Measurements from ENCODE around the gene LRRFIP1. TPM values are rescaled to one million over a fixed set of nuclear protein-coding genes. Genes with fewer than 3 reads are reported as not detected.

The LRRFIP1 gene
- total RNA-seq, 4 donors from 2014 or later: 142 to 213 (median 191) TPM

DNA sequence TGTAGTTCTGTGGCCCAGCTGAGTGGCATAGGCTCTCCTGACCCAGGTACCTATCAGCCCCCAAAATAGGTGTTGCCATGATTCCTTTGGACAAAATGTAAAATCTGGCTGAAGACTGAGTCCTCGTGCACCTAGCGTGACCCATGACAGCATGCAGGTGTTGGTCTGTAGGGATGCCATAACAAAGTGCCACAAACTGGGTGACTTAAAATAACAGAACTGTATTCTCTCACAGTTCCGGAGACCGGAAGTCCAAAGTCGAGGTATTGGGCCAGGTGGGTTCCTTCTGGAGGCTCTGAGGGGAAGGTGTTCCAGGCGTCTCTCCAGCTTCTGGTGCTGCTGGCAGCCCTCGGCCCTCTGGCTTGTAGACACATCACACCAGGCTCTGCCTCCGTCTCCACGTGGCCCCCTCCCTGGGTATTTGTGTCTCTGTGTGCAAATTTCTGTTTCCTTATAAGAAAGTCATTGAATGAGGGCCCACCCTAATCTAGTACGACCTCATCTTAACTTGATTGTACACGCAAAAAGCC is 34.5 kb downstream of the LRRFIP1 start:
- DNase-seq (ENCODE audit: extremely low spot score): no peak
- H3K9me3 ChIP-seq: no peaks in the 10 kb centered on the region
- H3K27me3 ChIP-seq: no peaks in the 10 kb centered on the region
- H3K4me3 ChIP-seq: no peak overlapping the region
- H3K4me1 ChIP-seq: peaks cover 27 to 48% (median 43%) of the 10 kb centered on the region in 4 donors
- 53% methylated on average over 4 of the region's 11 CpGs for WGBS
- peak overlapping the region; percentile 78 to 84 (median 82) for H3K27ac ChIP-seq (replicated peaks in 1 of 4)
- TF ChIP-seq POLR2AphosphoS5 (IDR thresholded peaks at IDR 0.05) (no peak), POLR2A (IDR thresholded peaks at IDR 0.05; ENCODE audit: low read depth) (no peak), CTCF (IDR thresholded peaks at IDR 0.05) (no peak), EP300 (IDR thresholded peaks at IDR 0.05) (no peak)
- no peaks in the 10 kb centered on the region for H3K36me3 ChIP-seq
- intact Hi-C loops (cut with DNase I): loop anchor here (10.0 kb wide), 1 partner anchor 47 kb away; no protein-coding TSS in a partner anchor

- H3K27ac ChIP-seq (replicated peaks in 1 of 4): peak overlapping the region; percentile 78 to 84 (median 82)
- intact Hi-C loops (cut with DNase I): loop anchor here (10.0 kb wide), 1 partner anchor 48 kb away; no protein-coding TSS in a partner anchor
- H3K9me3 ChIP-seq: no peaks in the 10 kb centered on the region
- H3K4me1 ChIP-seq: peaks cover 27 to 49% (median 43%) of the 10 kb centered on the region in 4 donors
- H3K36me3 ChIP-seq: no peaks in the 10 kb centered on the region
- peak; percentile 97 for DNase-seq (ENCODE audit: extremely low spot score)
- peak overlapping the region; percentile 22 to 36 (median 30) for H3K4me3 ChIP-seq
- WGBS: 12% methylated on average over 13 of the region's 13 CpGs
- H3K27me3 ChIP-seq: no peaks in the 10 kb centered on the region
- TF ChIP-seq POLR2AphosphoS5 (IDR thresholded peaks at IDR 0.05) (peak; percentile 62 to 66), POLR2A (IDR thresholded peaks at IDR 0.05; ENCODE audit: low read depth) (no peak), CTCF (IDR thresholded peaks at IDR 0.05) (peak in 1 of 3 experiments; percentile 18), EP300 (IDR thresholded peaks at IDR 0.05) (no peak)
Observed at GRCh38 chr2:237662671-237663093, 35.3 kb downstream of the LRRFIP1 start.

DNA sequence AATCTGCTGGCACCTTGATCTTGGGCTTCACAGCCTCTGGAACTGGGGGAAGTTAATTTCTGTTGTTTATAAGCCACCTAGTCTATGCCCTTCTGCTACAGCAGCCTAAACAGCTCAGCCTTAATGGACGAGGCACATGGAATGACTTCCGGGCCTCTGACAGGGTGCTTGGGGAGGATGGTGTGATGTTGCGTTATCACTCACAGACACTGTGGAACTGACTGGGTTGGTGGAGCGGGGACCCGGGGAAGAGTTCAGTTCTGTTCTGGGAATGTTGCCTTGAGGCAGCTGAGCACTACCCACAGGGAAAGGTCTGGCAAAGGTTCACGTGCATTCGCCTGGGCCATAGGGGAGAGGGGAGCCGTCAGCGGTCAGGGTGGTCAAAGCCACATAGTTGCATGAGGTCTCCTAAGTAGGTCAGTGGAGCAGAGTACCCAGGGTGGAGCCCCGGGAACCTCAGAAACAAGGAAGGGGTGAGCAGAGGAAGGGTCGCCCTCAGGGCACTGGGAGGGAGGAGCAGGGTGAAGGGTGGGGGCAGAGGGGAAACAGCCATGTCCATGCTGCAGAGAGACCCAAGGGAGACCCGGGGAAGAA is 36.2 kb downstream of the LRRFIP1 start:
- Histone ChIP-seq H3K9me3 (no peaks in the 10 kb centered on the region), H3K4me3 (no peak overlapping the region), H3K27ac (replicated peaks in 1 of 4) (peak overlapping the region; percentile 78 to 84 (median 82)), H3K27me3 (no peaks in the 10 kb centered on the region), H3K36me3 (no peaks in the 10 kb centered on the region), H3K4me1 (peaks cover 27 to 57% (median 43%) of the 10 kb centered on the region in 4 donors)
- 79% methylated on average over 9 of the region's 12 CpGs for WGBS
- TF ChIP-seq CTCF (IDR thresholded peaks at IDR 0.05) (no peak), POLR2A (IDR thresholded peaks at IDR 0.05; ENCODE audit: low read depth) (no peak), EP300 (IDR thresholded peaks at IDR 0.05) (no peak), POLR2AphosphoS5 (IDR thresholded peaks at IDR 0.05) (no peak)
- intact Hi-C loops (cut with DNase I): loop anchor here (10.0 kb wide), 1 partner anchor 49 kb away; no protein-coding TSS in a partner anchor
- DNase-seq (ENCODE audit: extremely low spot score): no peak

GRCh38 chr2:237664151-237664550 is 36.8 kb downstream of the LRRFIP1 start:
- no peaks in the 10 kb centered on the region for H3K27me3 ChIP-seq
- intact Hi-C loops (cut with DNase I): loop anchor here (10.0 kb wide), 1 partner anchor 49 kb away; no protein-coding TSS in a partner anchor
- peaks cover 32 to 60% (median 47%) of the 10 kb centered on the region in 4 donors for H3K4me1 ChIP-seq
- DNase-seq (ENCODE audit: extremely low spot score): no peak
- no peaks in the 10 kb centered on the region for H3K36me3 ChIP-seq
- H3K9me3 ChIP-seq: no peaks in the 10 kb centered on the region
- no peak overlapping the region for H3K4me3 ChIP-seq
- WGBS: 80% methylated on average over 17 of the region's 17 CpGs
- H3K27ac ChIP-seq (replicated peaks in 1 of 4): peak overlapping the region; percentile 78 to 84 (median 82)
- TF ChIP-seq POLR2A (IDR thresholded peaks at IDR 0.05; ENCODE audit: low read depth): no peak
- TF ChIP-seq CTCF (IDR thresholded peaks at IDR 0.05): no peak
- TF ChIP-seq EP300 (IDR thresholded peaks at IDR 0.05): no peak
- TF ChIP-seq POLR2AphosphoS5 (IDR thresholded peaks at IDR 0.05): no peak

All from esophagus muscularis mucosa (tissue), 4 donors.